HG02938 (cell line): ENCODE data around the gene DVL1.

Source experiments
- ATAC-seq: cut with Tn5 transposase; IDR thresholded peaks from one replicate; pipeline ENCODE4 v1.9.1; 2021; ENCODE audit warnings: mild to moderate bottlenecking, moderate library complexity; ENCODE audit not compliant: unreplicated experiment

The DVL1 gene

GRCh38 chr1:1342061-1342562, 7.1 kb downstream of the DVL1 start:
- no peak for ATAC-seq

- no peak for ATAC-seq
Observed at GRCh38 chr1:1341549-1342021, 7.6 kb downstream of the DVL1 start.

- ATAC-seq = no peak
Observed at GRCh38 chr1:1340791-1341548, 8.2 kb downstream of the DVL1 start.

- no peak for ATAC-seq
Observed at GRCh38 chr1:1340185-1340584, 9.0 kb downstream of the DVL1 start.

- ATAC-seq = no peak
Observed at GRCh38 chr1:1338278-1338677, 10.9 kb downstream of the DVL1 start.

- no peak for ATAC-seq
Observed at GRCh38 chr1:1337793-1338147, 11.4 kb downstream of the DVL1 start.

- ATAC-seq = no peak
Observed at GRCh38 chr1:1336931-1337792, 12.1 kb downstream of the DVL1 start.

- ATAC-seq = no peak
Observed at GRCh38 chr1:1336446-1336845, 12.8 kb downstream of the DVL1 start.

- no peak for ATAC-seq
Observed at GRCh38 chr1:1335792-1336248, 13.4 kb downstream of the DVL1 start.

GRCh38 chr1:1335283-1335682, 13.9 kb downstream of the DVL1 start:
- ATAC-seq = no peak

- ATAC-seq = no peak
Observed at GRCh38 chr1:1334835-1335234, 14.4 kb downstream of the DVL1 start.

GRCh38 chr1:1333551-1334241, 15.5 kb downstream of the DVL1 start:
- no peak for ATAC-seq

GRCh38 chr1:1332774-1333480, 16.3 kb downstream of the DVL1 start:
- ATAC-seq = no peak

GRCh38 chr1:1332031-1332755, 17.0 kb downstream of the DVL1 start:
- no peak for ATAC-seq

- no peak for ATAC-seq
Observed at GRCh38 chr1:1331068-1331965, 17.9 kb downstream of the DVL1 start, which contains the start of gene TAS1R3. Gene TAS1R3 (plus strand): TSS chr1:1331280. CDS start chr1:1331346, 66 bp downstream.

- no peak for ATAC-seq
Observed at GRCh38 chr1:1330366-1331067, 18.7 kb downstream of the DVL1 start.

GRCh38 chr1:1329304-1330210, 19.7 kb downstream of the DVL1 start:
- ATAC-seq = no peak
